ENCODE data around the gene C16orf89.

Gene C16orf89

DNA sequence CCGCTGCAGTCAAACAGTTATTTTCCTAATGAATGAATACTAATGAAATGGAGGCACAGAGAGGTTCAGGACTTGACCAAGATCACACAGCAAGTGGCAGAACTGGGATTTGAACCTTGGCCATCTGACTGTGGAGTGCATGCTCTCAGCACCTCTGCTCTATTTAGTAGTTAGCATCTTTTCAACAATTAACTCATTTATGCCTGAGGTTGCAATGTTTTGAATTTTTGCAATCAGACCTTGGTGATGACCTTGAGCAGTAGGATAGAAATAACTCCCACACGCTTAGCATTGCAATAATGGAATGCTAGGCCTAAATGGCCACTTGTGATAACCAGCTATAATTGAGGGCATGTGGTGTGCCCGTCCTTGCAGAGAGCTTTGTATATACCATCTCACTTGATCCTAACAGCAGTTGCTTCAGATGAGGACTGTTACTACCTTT, 63.0 kb downstream of the C16orf89 start:
- DNase-seq = no peak

- no peak for DNase-seq
These were observed 63.8 kb downstream of the C16orf89 start for GRCh38 chr16:5001986-5002385.

- no peak for DNase-seq
These were observed 64.2 kb downstream of the C16orf89 start for GRCh38 chr16:5001571-5001970.

GRCh38 chr16:5000573-5001001, 65.2 kb downstream of the C16orf89 start:
- DNase-seq = no peak

- DNase-seq = no peak
These were observed 70.9 kb downstream of the C16orf89 start for GRCh38 chr16:4994719-4995434.

Measured in hematopoietic multipotent progenitor cell treated with erythropoietin and hydrocortisone succinate and interleukin-3 and kit ligand, for 6 days (in vitro differentiated cells).